ENCODE measurements around the gene BCLAF3. TPM values are rescaled to one million over a fixed set of nuclear protein-coding genes. Genes with fewer than 3 reads are reported as not detected.

Gene BCLAF3
- total and polyA plus RNA-seq, 4 donors, result 0.76 to 3.2 (median 1.4) TPM

- no peak for TF ChIP-seq REST (IDR thresholded peaks at IDR 0.05)
- no peak for TF ChIP-seq FOXA2 (IDR thresholded peaks at IDR 0.05)
- no peak for TF ChIP-seq HNF4G (IDR thresholded peaks at IDR 0.05)
These were observed 37.7 kb downstream of the BCLAF3 start (continued) for GRCh38 chrX:19953145-19953544.

- no peak overlapping the region for H3K4me3 ChIP-seq (ENCODE audit: low read depth in 1 of 3, low read length in 3 of 3)
- H3K36me3 ChIP-seq (ENCODE audit: control insufficient read depth in 4 of 4, insufficient read depth in 3 of 4, low read depth in 1 of 4, low read length in 3 of 4), result peaks cover 0 to 3% (median 0%) of the 10 kb centered on the region in 4 donors
- no peaks in the 10 kb centered on the region for H3K27me3 ChIP-seq (ENCODE audit: control insufficient read depth in 4 of 4, insufficient read depth in 4 of 4, low read length in 3 of 4)
- no peaks in the 10 kb centered on the region for H3K4me1 ChIP-seq (ENCODE audit: control insufficient read depth in 4 of 4, insufficient read depth in 4 of 4, low read length in 3 of 4)
- H3K9ac ChIP-seq (ENCODE audit: low read depth in 1 of 2, low read length in 2 of 2), result no peak overlapping the region
- no peak overlapping the region for H3K27ac ChIP-seq (ENCODE audit: low read depth in 1 of 2, low read length in 2 of 2)
- H3K9me3 ChIP-seq (ENCODE audit: control insufficient read depth in 4 of 4, low read length in 3 of 4), result no peaks in the 10 kb centered on the region
- DNase-seq (ENCODE audit: low spot score), result no peak
- TF ChIP-seq RXRA (IDR thresholded peaks at IDR 0.05), result no peak
- no peak for TF ChIP-seq YY1 (IDR thresholded peaks at IDR 0.05)
- TF ChIP-seq HNF4G (IDR thresholded peaks at IDR 0.05), result no peak
- no peak for TF ChIP-seq FOXA2 (IDR thresholded peaks at IDR 0.05)
- TF ChIP-seq RAD21 (IDR thresholded peaks at IDR 0.05), result no peak
- TF ChIP-seq CTCF (IDR thresholded peaks at IDR 0.05; ENCODE audit: low read depth, low read length, missing input control), result no peak
- TF ChIP-seq ATF3 (IDR thresholded peaks at IDR 0.05), result no peak
- TF ChIP-seq JUND (IDR thresholded peaks at IDR 0.05), result no peak
- no peak for TF ChIP-seq NR2F2 (IDR thresholded peaks at IDR 0.05)
- TF ChIP-seq TAF1 (conservative IDR thresholded peaks at IDR 0.05), result no peak
- no peak for TF ChIP-seq SP1 (IDR thresholded peaks at IDR 0.05)
- no peak for TF ChIP-seq EGR1 (IDR thresholded peaks at IDR 0.05; ENCODE audit: low read depth in 2 of 2)
- TF ChIP-seq HNF4A (conservative IDR thresholded peaks at IDR 0.05), result no peak
- TF ChIP-seq MAX (IDR thresholded peaks at IDR 0.05), result no peak
- no peak for TF ChIP-seq FOXA1 (IDR thresholded peaks at IDR 0.05)
- no peak for TF ChIP-seq ZBTB33 (IDR thresholded peaks at IDR 0.05)
- no peak for TF ChIP-seq REST (IDR thresholded peaks at IDR 0.05)
- TF ChIP-seq GABPA (IDR thresholded peaks at IDR 0.05 in 1 of 2, conservative IDR thresholded peaks at IDR 0.05 in 1 of 2), result no peak
- WGBS, result 94% methylated on average over 2 of the region's 2 CpGs
These were observed 41.5 kb downstream of the BCLAF3 start for GRCh38 chrX:19949340-19949739.

Measured in liver (tissue), 9 donors.